ENCODE data around the gene SHQ1. TPM values are rescaled to one million over a fixed set of nuclear protein-coding genes. Genes with fewer than 3 reads are reported as not detected.

The SHQ1 gene
- total RNA-seq, 1 experiment from 2014 or later, result 22.3 TPM

DNA sequence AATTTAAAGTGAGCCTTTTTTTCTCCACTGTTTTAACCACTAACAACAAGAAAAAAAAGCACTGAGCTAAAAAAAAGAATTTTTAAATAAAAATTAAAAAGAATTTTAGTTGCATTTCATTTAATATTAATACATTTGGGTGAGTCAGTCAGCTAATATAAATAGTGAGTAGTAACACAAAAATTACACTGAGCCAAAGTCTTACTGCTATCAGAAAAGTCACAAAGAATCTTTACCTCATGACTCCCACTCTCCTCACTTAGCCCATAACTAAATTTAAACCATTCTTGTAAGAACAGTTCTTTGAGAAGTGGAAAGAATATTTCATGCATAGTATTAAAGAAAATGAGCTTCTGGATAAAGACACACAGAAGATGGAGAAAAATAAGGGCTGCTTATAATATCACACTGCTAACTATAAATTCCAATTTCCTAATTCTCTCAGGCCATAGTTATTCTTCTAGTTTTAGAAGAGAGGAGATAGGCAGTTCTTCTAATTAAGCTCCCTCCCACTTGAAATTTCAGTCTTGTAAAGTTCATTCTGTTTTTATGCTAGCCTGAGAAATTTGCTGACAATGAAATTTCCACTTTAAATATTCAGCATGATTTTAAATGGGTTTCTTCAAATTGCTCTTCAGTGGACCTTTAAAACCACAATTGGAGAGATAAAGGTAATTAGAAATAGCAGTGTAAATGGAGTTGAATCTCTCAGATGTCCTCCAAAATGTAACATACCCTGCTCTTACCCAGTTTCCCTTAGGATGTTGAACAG is 17.6 kb downstream of the SHQ1 start:
- Mint-ChIP-seq H3K9me3 (ENCODE audit: low read depth, unreplicated experiment) (no peaks in the 10 kb centered on the region), H3K27me3 (ENCODE audit: unreplicated experiment) (no peaks in the 10 kb centered on the region), H3K4me3 (ENCODE audit: low read depth, unreplicated experiment) (no peak overlapping the region), H3K36me3 (ENCODE audit: insufficient read depth, unreplicated experiment) (peaks cover 9% of the 10 kb centered on the region), H3K4me1 (ENCODE audit: low read depth, unreplicated experiment) (no peaks in the 10 kb centered on the region), H3K27ac (ENCODE audit: unreplicated experiment) (no peak overlapping the region)
- CTCF ChIA-PET, result no interaction called here
- TF ChIP-seq, protein P1, sequence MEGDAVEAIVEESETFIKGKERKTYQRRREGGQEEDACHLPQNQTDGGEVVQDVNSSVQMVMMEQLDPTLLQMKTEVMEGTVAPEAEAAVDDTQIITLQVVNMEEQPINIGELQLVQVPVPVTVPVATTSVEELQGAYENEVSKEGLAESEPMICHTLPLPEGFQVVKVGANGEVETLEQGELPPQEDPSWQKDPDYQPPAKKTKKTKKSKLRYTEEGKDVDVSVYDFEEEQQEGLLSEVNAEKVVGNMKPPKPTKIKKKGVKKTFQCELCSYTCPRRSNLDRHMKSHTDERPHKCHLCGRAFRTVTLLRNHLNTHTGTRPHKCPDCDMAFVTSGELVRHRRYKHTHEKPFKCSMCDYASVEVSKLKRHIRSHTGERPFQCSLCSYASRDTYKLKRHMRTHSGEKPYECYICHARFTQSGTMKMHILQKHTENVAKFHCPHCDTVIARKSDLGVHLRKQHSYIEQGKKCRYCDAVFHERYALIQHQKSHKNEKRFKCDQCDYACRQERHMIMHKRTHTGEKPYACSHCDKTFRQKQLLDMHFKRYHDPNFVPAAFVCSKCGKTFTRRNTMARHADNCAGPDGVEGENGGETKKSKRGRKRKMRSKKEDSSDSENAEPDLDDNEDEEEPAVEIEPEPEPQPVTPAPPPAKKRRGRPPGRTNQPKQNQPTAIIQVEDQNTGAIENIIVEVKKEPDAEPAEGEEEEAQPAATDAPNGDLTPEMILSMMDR (IDR thresholded peaks at IDR 0.05; ENCODE audit: unreplicated experiment), result no peak
- intact Hi-C loops (cut with micrococcal nuclease; ENCODE audit: unreplicated experiment), result no loop called here
- no TSS peak for BruUV-seq (replicated peaks)
- DNase-seq, result no peak

DNA sequence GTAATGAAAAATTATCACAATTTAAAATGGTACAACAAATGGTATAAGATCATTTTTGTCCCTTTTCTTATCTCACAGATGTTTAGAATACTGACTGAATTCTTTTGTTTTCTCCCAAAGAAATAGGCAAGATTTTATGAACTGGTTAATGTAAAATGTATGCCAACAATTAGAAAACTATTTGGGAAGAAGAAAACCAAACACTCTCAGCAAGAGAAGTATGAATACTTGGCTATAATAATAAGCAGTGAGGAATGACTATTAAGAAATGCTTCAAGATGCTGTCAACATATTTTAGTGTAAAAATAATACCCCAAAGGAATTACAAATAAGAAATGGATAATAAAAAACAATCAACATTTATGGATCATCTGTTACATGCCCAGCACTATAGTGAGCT is 18.5 kb downstream of the SHQ1 start:
- Mint-ChIP-seq H3K9me3 (ENCODE audit: low read depth, unreplicated experiment) (no peaks in the 10 kb centered on the region), H3K27me3 (ENCODE audit: unreplicated experiment) (no peaks in the 10 kb centered on the region), H3K4me3 (ENCODE audit: low read depth, unreplicated experiment) (no peak overlapping the region), H3K4me1 (ENCODE audit: low read depth, unreplicated experiment) (no peaks in the 10 kb centered on the region), H3K36me3 (ENCODE audit: insufficient read depth, unreplicated experiment) (peaks cover 9% of the 10 kb centered on the region), H3K27ac (ENCODE audit: unreplicated experiment) (no peak overlapping the region)
- intact Hi-C loops (cut with micrococcal nuclease; ENCODE audit: unreplicated experiment), result no loop called here
- TF ChIP-seq, protein P1 (IDR thresholded peaks at IDR 0.05; ENCODE audit: unreplicated experiment), result no peak
- no TSS peak for BruUV-seq (replicated peaks)
- no peak for DNase-seq
- CTCF ChIA-PET, result no interaction called here

DNA sequence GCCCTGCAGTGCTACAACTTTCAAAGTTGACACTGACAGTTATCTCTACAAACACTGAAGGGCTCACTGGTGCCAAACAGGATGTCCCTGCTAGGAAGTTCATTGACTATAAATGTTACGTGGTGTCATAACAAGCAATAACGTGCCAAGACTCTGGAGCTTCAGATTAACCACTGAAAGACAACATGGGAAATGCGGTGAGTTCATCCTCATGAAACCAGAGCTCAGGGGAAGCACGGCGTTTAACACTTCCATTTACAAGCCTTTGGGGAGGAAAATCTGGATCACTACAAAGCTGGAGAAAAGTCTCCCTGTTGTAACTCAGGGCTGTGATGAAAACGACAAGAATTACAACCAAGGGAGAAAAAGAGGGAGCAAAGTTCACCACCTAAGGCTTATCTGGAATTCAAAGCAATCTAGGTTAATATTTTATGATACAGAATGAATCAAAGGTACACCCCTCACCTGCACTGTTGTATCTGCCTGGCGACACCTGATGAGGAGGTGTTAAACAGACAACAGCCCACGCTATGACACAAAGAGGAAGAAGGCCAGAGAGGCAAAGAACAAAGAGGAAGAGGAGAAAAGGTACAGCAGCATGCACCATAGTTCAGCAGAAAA is 27.0 kb downstream of the SHQ1 start:
- H3K9me3 Mint-ChIP-seq (ENCODE audit: low read depth, unreplicated experiment), result no peaks in the 10 kb centered on the region
- no peaks in the 10 kb centered on the region for H3K36me3 Mint-ChIP-seq (ENCODE audit: insufficient read depth, unreplicated experiment)
- TF ChIP-seq, protein P1 (IDR thresholded peaks at IDR 0.05; ENCODE audit: unreplicated experiment), result no peak
- peak; percentile 8 for DNase-seq
- intact Hi-C loops (cut with micrococcal nuclease; ENCODE audit: unreplicated experiment), result loop anchor here (5.0 kb wide), 2 partner anchors 374 to 439 kb away; partner anchors contain the start of gene RYBP
- no peaks in the 10 kb centered on the region for H3K27me3 Mint-ChIP-seq (ENCODE audit: unreplicated experiment)
- no peak overlapping the region for H3K27ac Mint-ChIP-seq (ENCODE audit: unreplicated experiment)
- no peaks in the 10 kb centered on the region for H3K4me1 Mint-ChIP-seq (ENCODE audit: low read depth, unreplicated experiment)
- BruUV-seq (replicated peaks), result no TSS peak
- no peak overlapping the region for H3K4me3 Mint-ChIP-seq (ENCODE audit: low read depth, unreplicated experiment)
- CTCF ChIA-PET, result interaction anchor here (0.8 to 2.1 kb wide), 5 partner anchors 98 to 946 kb away, joined by 3 to 9 read pairs (median 5); no protein-coding TSS in a partner anchor

DNA sequence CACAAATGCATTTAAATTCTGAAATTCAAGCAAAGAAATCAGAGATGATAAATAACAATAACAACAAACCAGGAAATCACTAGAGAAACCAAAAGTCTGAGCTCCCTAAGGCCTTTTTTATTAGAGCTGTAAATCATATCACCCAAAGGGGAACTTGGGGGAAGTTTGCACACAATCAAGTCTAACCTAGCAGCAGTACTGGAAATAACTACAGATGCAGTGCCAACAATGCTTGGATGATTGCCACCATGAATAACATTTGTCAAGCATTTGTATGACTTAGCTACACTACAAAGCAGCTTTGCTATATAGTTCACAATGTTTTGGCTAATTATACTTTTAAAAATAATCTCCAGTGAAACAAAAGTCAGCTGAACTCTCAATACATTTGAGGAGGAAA is 27.8 kb downstream of the SHQ1 start:
- no peak overlapping the region for H3K4me3 Mint-ChIP-seq (ENCODE audit: low read depth, unreplicated experiment)
- no peaks in the 10 kb centered on the region for H3K4me1 Mint-ChIP-seq (ENCODE audit: low read depth, unreplicated experiment)
- H3K27me3 Mint-ChIP-seq (ENCODE audit: unreplicated experiment), result no peaks in the 10 kb centered on the region
- TF ChIP-seq, protein P1 (IDR thresholded peaks at IDR 0.05; ENCODE audit: unreplicated experiment), result no peak
- no peaks in the 10 kb centered on the region for H3K36me3 Mint-ChIP-seq (ENCODE audit: insufficient read depth, unreplicated experiment)
- BruUV-seq (replicated peaks), result no TSS peak
- no peak for DNase-seq
- H3K9me3 Mint-ChIP-seq (ENCODE audit: low read depth, unreplicated experiment), result no peaks in the 10 kb centered on the region
- intact Hi-C loops (cut with micrococcal nuclease; ENCODE audit: unreplicated experiment), result loop anchor here (5.0 kb wide), 2 partner anchors 373 to 438 kb away; partner anchors contain the start of gene RYBP
- CTCF ChIA-PET, result interaction anchor here (0.8 kb wide), 1 partner anchor 894 kb away, joined by 3 read pairs; no protein-coding TSS in a partner anchor
- no peak overlapping the region for H3K27ac Mint-ChIP-seq (ENCODE audit: unreplicated experiment)

Measured in Calu3 (cell line).